Activated B cell treated with CpG ODN at 0.5 μM for 24 hours (primary cell): ENCODE results near the gene ZNF92. TPM values are rescaled to one million over a fixed set of nuclear protein-coding genes. Genes with fewer than 3 reads are reported as not detected.

Experiments
- ATAC-seq: fragments of 200-7000 bp; cut with Tn5 transposase; one replicate; pipeline ENCODE4 v1.10.0; 2021; ENCODE audit warnings: low read depth, mild to moderate bottlenecking, moderate library complexity
- CTCF ChIA-PET: fragments of 350-600 bp; sonication (Branson Sonifier 250); formaldehyde crosslinking; loops from one replicate; lab custom pipeline; 2021; ENCODE audit warnings: antibody characterized with exemption; lab: Charles Lee
- POLR2A ChIA-PET: fragments of 350-600 bp; sonication (Branson Sonifier 250); formaldehyde crosslinking; loops from one replicate; lab custom pipeline; 2021; ENCODE audit warnings: antibody characterized with exemption; lab: Charles Lee
- DNase-seq: peaks from one replicate; pipeline ENCODE4 v3.0.0; 2022
- H3K27ac Mint-ChIP-seq: one replicate; pipeline ENCODE4 v1.8.0; 2020; ENCODE audit warnings: mixed read lengths
- H3K27me3 Mint-ChIP-seq: one replicate; pipeline ENCODE4 v1.8.0; 2021; ENCODE audit warnings: mixed read lengths
- H3K36me3 Mint-ChIP-seq: one replicate; pipeline ENCODE4 v1.8.0; 2021; ENCODE audit warnings: low read depth, mixed read lengths
- H3K4me1 Mint-ChIP-seq: one replicate; pipeline ENCODE4 v1.8.0; 2021; ENCODE audit warnings: mixed read lengths
- H3K4me3 Mint-ChIP-seq: one replicate; pipeline ENCODE4 v1.8.0; 2020; ENCODE audit warnings: mild to moderate bottlenecking, mixed read lengths
- H3K9me3 Mint-ChIP-seq: one replicate; pipeline ENCODE4 v1.8.0; 2020; ENCODE audit warnings: mixed read lengths
- intact Hi-C: fragments of 100-400 bp; cut with micrococcal nuclease; formaldehyde crosslinking; loops from one replicate; pipeline ENCODE4 v1.15.1; 2024
- total RNA-seq: library from RNA; stranded (reverse); gene quantifications from 2 replicates; pipeline ENCODE4 v1.2.3, GENCODE V29; 2022
- TF ChIP-seq, protein P1 (sequence below): fragments of 200-600 bp; IDR thresholded peaks from one replicate; pipeline ENCODE4 v1.8.0; 2022; ENCODE audit warnings: antibody characterized with exemption, mild to moderate bottlenecking

ZNF92 gene
- total RNA-seq, 1 donor from 2014 or later = 27.1 TPM

DNA sequence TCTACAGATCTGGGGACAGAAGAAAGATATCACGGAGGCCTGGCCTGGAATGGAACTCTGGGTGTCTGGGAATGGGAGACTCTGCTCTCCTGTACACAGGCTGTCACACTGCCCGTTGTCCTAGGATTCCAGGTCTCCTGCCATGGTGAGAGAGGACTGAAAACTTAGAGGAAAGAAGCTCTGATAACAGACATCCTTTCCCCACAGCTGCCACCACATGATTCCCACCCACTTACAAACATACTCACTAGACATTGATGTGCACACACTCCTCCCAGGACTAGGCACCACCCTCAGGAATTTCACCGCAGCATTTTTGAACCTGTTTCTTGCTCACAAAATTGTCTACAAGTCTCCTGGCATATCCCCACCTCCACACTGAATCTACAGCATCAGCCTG is 5.7 kb downstream of the ZNF92 start:
- Mint-ChIP-seq H3K36me3 (peaks cover 55% of the 10 kb centered on the region), H3K9me3 (no peaks in the 10 kb centered on the region), H3K27ac (no peak overlapping the region), H3K4me1 (peaks cover 93% of the 10 kb centered on the region), H3K4me3 (no peak overlapping the region), H3K27me3 (no peaks in the 10 kb centered on the region)
- DNase-seq (no peak), ATAC-seq (no peak)
- intact Hi-C loops = loop anchor here (10.0 kb wide), 4 partner anchors 125 to 1925 kb away; partner anchors contain the start of genes GUSB and ZNF680
- TF ChIP-seq, protein P1, sequence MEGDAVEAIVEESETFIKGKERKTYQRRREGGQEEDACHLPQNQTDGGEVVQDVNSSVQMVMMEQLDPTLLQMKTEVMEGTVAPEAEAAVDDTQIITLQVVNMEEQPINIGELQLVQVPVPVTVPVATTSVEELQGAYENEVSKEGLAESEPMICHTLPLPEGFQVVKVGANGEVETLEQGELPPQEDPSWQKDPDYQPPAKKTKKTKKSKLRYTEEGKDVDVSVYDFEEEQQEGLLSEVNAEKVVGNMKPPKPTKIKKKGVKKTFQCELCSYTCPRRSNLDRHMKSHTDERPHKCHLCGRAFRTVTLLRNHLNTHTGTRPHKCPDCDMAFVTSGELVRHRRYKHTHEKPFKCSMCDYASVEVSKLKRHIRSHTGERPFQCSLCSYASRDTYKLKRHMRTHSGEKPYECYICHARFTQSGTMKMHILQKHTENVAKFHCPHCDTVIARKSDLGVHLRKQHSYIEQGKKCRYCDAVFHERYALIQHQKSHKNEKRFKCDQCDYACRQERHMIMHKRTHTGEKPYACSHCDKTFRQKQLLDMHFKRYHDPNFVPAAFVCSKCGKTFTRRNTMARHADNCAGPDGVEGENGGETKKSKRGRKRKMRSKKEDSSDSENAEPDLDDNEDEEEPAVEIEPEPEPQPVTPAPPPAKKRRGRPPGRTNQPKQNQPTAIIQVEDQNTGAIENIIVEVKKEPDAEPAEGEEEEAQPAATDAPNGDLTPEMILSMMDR = no peak
- POLR2A ChIA-PET = no interaction called here
- CTCF ChIA-PET = no interaction called here

GRCh38 chr7:65381742-65382141 is 8.1 kb downstream of the ZNF92 start:
- ChIA-PET CTCF (interaction anchor here (0.5 kb wide), 1 partner anchor 128 kb away, joined by 3 read pairs; no protein-coding TSS in a partner anchor), POLR2A (interaction anchor here (0.6 to 2.4 kb wide), 2 partner anchors 8 to 119 kb away, joined by 3 to 19 read pairs; partner anchors contain the start of gene ZNF92)
- DNase-seq = no peak
- intact Hi-C loops = loop anchor here (1.0 kb wide), 1 partner anchor 7 kb away; no protein-coding TSS in a partner anchor
- Mint-ChIP-seq H3K4me1 (peaks cover 90% of the 10 kb centered on the region), H3K27ac (peak overlapping the region; percentile 43), H3K9me3 (no peaks in the 10 kb centered on the region), H3K27me3 (no peaks in the 10 kb centered on the region), H3K36me3 (peaks cover 52% of the 10 kb centered on the region), H3K4me3 (no peak overlapping the region)
- ATAC-seq = no peak
- TF ChIP-seq, protein P1 = no peak

- TF ChIP-seq, protein P1 = no peak
- no peak for ATAC-seq
- Mint-ChIP-seq H3K4me1 (peaks cover 90% of the 10 kb centered on the region), H3K27ac (peak overlapping the region; percentile 21), H3K36me3 (peaks cover 47% of the 10 kb centered on the region), H3K4me3 (no peak overlapping the region), H3K27me3 (no peaks in the 10 kb centered on the region), H3K9me3 (no peaks in the 10 kb centered on the region)
- intact Hi-C loops = loop anchor here (1.0 kb wide), 1 partner anchor 8 kb away; no protein-coding TSS in a partner anchor
- DNase-seq = no peak
- CTCF ChIA-PET = no interaction called here
- POLR2A ChIA-PET = interaction anchor here (2.4 kb wide), 1 partner anchor 9 kb away, joined by 19 read pairs; the partner anchor contains the start of gene ZNF92
Measured at GRCh38 chr7:65382452-65382851, 8.8 kb downstream of the ZNF92 start.

DNA sequence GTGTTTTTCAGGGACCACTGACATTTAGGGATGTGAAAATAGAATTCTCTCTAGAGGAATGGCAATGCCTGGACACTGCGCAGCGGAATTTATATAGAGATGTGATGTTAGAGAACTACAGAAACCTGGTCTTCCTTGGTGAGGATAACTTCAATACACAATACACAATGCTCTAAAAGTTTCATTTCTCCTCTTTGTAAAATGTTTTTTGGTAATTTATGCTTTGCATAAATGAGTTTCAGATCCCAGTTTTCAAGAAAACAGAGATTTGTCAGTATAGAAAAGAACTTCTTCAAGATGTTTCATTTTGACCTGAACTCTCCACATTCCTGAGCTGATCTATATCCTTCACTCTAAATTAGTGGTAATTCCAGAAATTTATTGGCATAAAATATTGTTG is 14.2 kb downstream of the ZNF92 start:
- Mint-ChIP-seq H3K36me3 (peaks cover 54% of the 10 kb centered on the region), H3K27me3 (no peaks in the 10 kb centered on the region), H3K9me3 (no peaks in the 10 kb centered on the region), H3K4me3 (peak overlapping the region; percentile 77), H3K4me1 (peaks cover 78% of the 10 kb centered on the region), H3K27ac (peak overlapping the region; percentile 89)
- ChIA-PET POLR2A (interaction anchor here (1.0 kb wide), 1 partner anchor 14 kb away, joined by 3 read pairs; the partner anchor contains the start of gene ZNF92), CTCF (no interaction called here)
- TF ChIP-seq, protein P1 = no peak
- peak; percentile 49 for ATAC-seq
- no peak for DNase-seq
- intact Hi-C loops = loop anchor here (2.0 kb wide), 1 partner anchor 15 kb away; the partner anchor contains the start of gene ZNF92

DNA sequence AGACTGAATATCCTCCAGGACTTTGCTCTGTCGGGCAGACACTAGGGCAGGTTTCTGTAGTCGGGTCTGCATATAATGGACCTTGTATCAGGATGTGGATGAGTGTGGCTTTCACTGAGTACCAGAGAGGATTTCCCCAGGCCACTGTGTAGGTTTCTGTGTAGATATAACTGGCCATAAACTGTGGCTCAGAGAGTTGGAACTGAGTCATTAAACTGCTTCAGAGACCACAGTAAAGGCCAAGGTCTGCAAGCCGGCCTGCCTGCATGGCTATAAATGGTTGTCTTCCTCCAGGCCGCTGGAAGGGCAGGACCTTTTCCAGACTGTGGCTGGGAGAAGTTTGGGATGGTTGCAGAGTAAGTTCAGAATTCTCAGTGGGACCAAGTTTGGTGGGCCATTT is 16.9 kb downstream of the ZNF92 start:
- ChIA-PET CTCF (no interaction called here), POLR2A (no interaction called here)
- H3K27ac Mint-ChIP-seq = peak overlapping the region; percentile 67
- ATAC-seq (no peak), DNase-seq (no peak)
- TF ChIP-seq, protein P1 = no peak
- intact Hi-C loops = loop anchor here (2.0 kb wide), 1 partner anchor 20 kb away; no protein-coding TSS in a partner anchor
- peaks cover 69% of the 10 kb centered on the region for H3K4me1 Mint-ChIP-seq
- no peak overlapping the region for H3K4me3 Mint-ChIP-seq
- peaks cover 64% of the 10 kb centered on the region for H3K36me3 Mint-ChIP-seq
- H3K27me3 Mint-ChIP-seq = no peaks in the 10 kb centered on the region
- no peaks in the 10 kb centered on the region for H3K9me3 Mint-ChIP-seq
